IMR-90 (cell line): Measurements from ENCODE around the gene GRIK5. TPM values are rescaled to one million over a fixed set of nuclear protein-coding genes. Genes with fewer than 3 reads are reported as not detected.

Experiments used
- ATAC-seq: fragments of 200-7000 bp; cut with Tn5 transposase; 2 replicates; pipeline ENCODE4 v1.9.1; 2020; ENCODE audit warnings: low read depth, mild to moderate bottlenecking, moderate library complexity
- BruUV-seq: library from RNA; stranded (reverse); fragments of 400-500 nt; replicated peaks from 2 replicates; lab custom pipeline; 2021; lab: Mats Ljungman, UMichigan
- CTCF ChIA-PET: fragments of 300-600 bp; formaldehyde crosslinking; extraction: SDS; loops from one replicate; lab custom pipeline; 2021; ENCODE audit warnings: antibody characterized with exemption; lab: Yijun Ruan, JAX
- POLR2A ChIA-PET: fragments of 300-600 bp; sonication (Branson Sonifier 250); formaldehyde crosslinking; loops from one replicate; lab custom pipeline; 2022; ENCODE audit warnings: antibody characterized with exemption; ENCODE audit not compliant: unreplicated experiment; lab: Charles Lee
- DNase-seq: peaks from one replicate; pipeline ENCODE4 v3.0.0; 2013
- H2AFZ ChIP-seq: replicated peaks from 2 replicates; pipeline ENCODE3; 2013; ENCODE audit warnings: low read length, mild to moderate bottlenecking; ENCODE audit not compliant: poor library complexity
- H2AK5ac ChIP-seq: 2 replicates; pipeline ENCODE4 v1.6.1; 2013; ENCODE audit warnings: low read depth, low read length, inconsistent platforms
- H2AK9ac ChIP-seq: replicated peaks from 2 replicates; pipeline ENCODE3; 2013; ENCODE audit warnings: mild to moderate bottlenecking, low read depth, low read length, moderate library complexity; ENCODE audit not compliant: poor library complexity
- H2BK120ac ChIP-seq: 2 replicates; pipeline ENCODE4 v1.6.1; 2013; ENCODE audit warnings: low read depth, low read length, inconsistent platforms
- H2BK15ac ChIP-seq: 3 replicates; pipeline ENCODE4 v1.6.1; 2013; ENCODE audit warnings: low read depth, low read length, inconsistent platforms
- H2BK20ac ChIP-seq: 2 replicates; pipeline ENCODE4 v1.6.1; 2013; ENCODE audit warnings: low read depth, mild to moderate bottlenecking, inconsistent platforms, low read length, moderate library complexity
- H2BK5ac ChIP-seq: 2 replicates; pipeline ENCODE4 v1.6.1; 2013; ENCODE audit warnings: mild to moderate bottlenecking, low read depth, low read length, inconsistent platforms; ENCODE audit not compliant: poor library complexity, severe bottlenecking
- H3K14ac ChIP-seq: replicated peaks from 2 replicates; pipeline ENCODE4 v1.6.1; 2013; ENCODE audit warnings: low read depth, low read length, inconsistent platforms
- H3K18ac ChIP-seq: 2 replicates; pipeline ENCODE4 v1.6.1; 2013; ENCODE audit warnings: low read depth, low read length, control low read depth
- H3K23ac ChIP-seq: 2 replicates; pipeline ENCODE4 v1.6.1; 2013; ENCODE audit warnings: low read depth, low read length, inconsistent platforms
- H3K27ac ChIP-seq: 2 replicates; pipeline ENCODE4 v1.5.1; 2013; ENCODE audit warnings: mild to moderate bottlenecking, control low read depth, low read length; ENCODE audit not compliant: insufficient read depth
- H3K27me3 ChIP-seq: 2 replicates; pipeline ENCODE4 v1.6.1; 2013; ENCODE audit warnings: low read length; ENCODE audit not compliant: control insufficient read depth, insufficient read depth
- H3K36me3 ChIP-seq: 2 replicates; pipeline ENCODE4 v1.6.1; 2013; ENCODE audit warnings: low read length, mixed read lengths; ENCODE audit not compliant: control insufficient read depth, insufficient read depth
- H3K4ac ChIP-seq: 2 replicates; pipeline ENCODE4 v1.6.1; 2013; ENCODE audit warnings: low read depth, low read length, inconsistent platforms
- H3K4me1 ChIP-seq: 2 replicates; pipeline ENCODE4 v1.6.1; 2013; ENCODE audit warnings: low read length, mixed read lengths; ENCODE audit not compliant: control insufficient read depth, insufficient read depth
- H3K4me2 ChIP-seq: 2 replicates; pipeline ENCODE4 v1.6.1; 2013; ENCODE audit warnings: low read depth, mild to moderate bottlenecking, control low read depth, low read length, moderate library complexity
- H3K4me3 ChIP-seq: 2 replicates; pipeline ENCODE4 v1.5.1; 2013; ENCODE audit warnings: low read depth, mild to moderate bottlenecking, control low read depth, low read length, moderate library complexity; ENCODE audit not compliant: insufficient read depth
- H3K56ac ChIP-seq: 2 replicates; pipeline ENCODE4 v1.6.1; 2013; ENCODE audit warnings: low read length, inconsistent platforms; ENCODE audit not compliant: insufficient read depth; ENCODE audit errors: extremely low read depth
- H3K79me1 ChIP-seq, 2 experiments: 2 replicates each; pipeline ENCODE4 v1.6.1; 2013; ENCODE audit warnings: low read length in 2 of 2, inconsistent platforms in 1 of 2, low read depth in 1 of 2
- H3K9ac ChIP-seq: 2 replicates; pipeline ENCODE4 v1.6.1; 2013; ENCODE audit warnings: low read depth, low read length, control low read depth
- H3K9me1 ChIP-seq: 2 replicates; pipeline ENCODE4 v1.6.1; 2013; ENCODE audit warnings: low read length, inconsistent platforms; ENCODE audit not compliant: insufficient read depth
- H3K9me3 ChIP-seq: 2 replicates; pipeline ENCODE4 v1.6.1; 2013; ENCODE audit warnings: low read length; ENCODE audit not compliant: control insufficient read depth, insufficient read depth
- H4K20me1 ChIP-seq: 2 replicates; pipeline ENCODE4 v1.6.1; 2013; ENCODE audit warnings: low read length, inconsistent platforms; ENCODE audit not compliant: insufficient read depth
- H4K5ac ChIP-seq: 2 replicates; pipeline ENCODE4 v1.6.1; 2013; ENCODE audit warnings: mild to moderate bottlenecking, low read depth, low read length, control low read depth
- H4K8ac ChIP-seq, 2 experiments: 2 replicates each; pipeline ENCODE4 v1.6.1; 2013; ENCODE audit warnings: low read depth in 2 of 2, low read length in 2 of 2, control low read depth in 1 of 2, inconsistent platforms in 1 of 2
- H4K91ac ChIP-seq: 2 replicates; pipeline ENCODE4 v1.6.1; 2013; ENCODE audit warnings: low read depth, low read length, inconsistent platforms; ENCODE audit not compliant: insufficient read depth
- CHD1 ChIP-seq: IDR thresholded peaks from 2 replicates; pipeline ENCODE4 v1.6.1; 2012; ENCODE audit warnings: low read depth, low read length, improper control_type of control experiment
- RAD21 ChIP-seq: IDR thresholded peaks from 2 replicates; pipeline ENCODE4 v1.6.1; 2012; ENCODE audit warnings: low read length, improper control_type of control experiment
- SMC3 ChIP-seq: fragments of 150-350 bp; IDR thresholded peaks from 2 replicates; pipeline ENCODE4 v1.6.1; 2016; ENCODE audit warnings: low read depth, mild to moderate bottlenecking, antibody characterized with exemption, low read length, moderate library complexity
- WGBS, 2 experiments: methylation state at CpG; one replicate each; pipeline versions ENCODE4 v1.1.5 to v1.1.7; 2013; ENCODE audit warnings: missing lambda C conversion rate in 2 of 2; ENCODE audit not compliant: insufficient read length in 1 of 2; ENCODE audit errors: extremely low coverage in 2 of 2; 5-methylcytosine and 5-hydroxymethylcytosine counted together
- dilution Hi-C: fragments of 300-500 bp; cut with HindIII; formaldehyde crosslinking; loops from one replicate; pipeline ENCODE4 v1.14.3; 2018; ENCODE audit warnings: low sequenced_read_pairs; ENCODE audit not compliant: unreplicated experiment
- in situ Hi-C: fragments of 300-500 bp; cut with MboI; formaldehyde crosslinking; loops from 3 replicates; pipeline ENCODE4 v1.14.3; 2019; ENCODE audit warnings: low sequenced_read_pairs, inconsistent platforms, mixed read lengths
- intact Hi-C: fragments of 100-400 bp; cut with micrococcal nuclease; formaldehyde crosslinking; loops from 2 replicates; pipeline ENCODE4 v1.10.0; 2022
- polyA plus RNA-seq, 3 experiments: library from polyadenylated mRNA; depleted of rRNA; stranded (reverse); fragments of >200 nt; gene quantifications; 2 replicates each; pipeline ENCODE4 v1.2.3, GENCODE V29; 2012; ENCODE audit warnings: low replicate concordance in 1 of 3
- total RNA-seq: library from RNA; depleted of rRNA; stranded (reverse); fragments of >200 nt; gene quantifications from 2 replicates; pipeline ENCODE4 v1.2.3, GENCODE V29; 2012
- TF ChIP-seq, protein P1 (sequence below): conservative IDR thresholded peaks from 2 replicates; pipeline ENCODE4 v1.5.1; 2012; ENCODE audit warnings: mild to moderate bottlenecking, low read depth, low read length, improper control_type of control experiment

The GRIK5 gene
- total and polyA plus RNA-seq, 2 of the 4 experiments (the other 2 are of a cell fraction) = 0.10 TPM; not detected in 1

- no peak overlapping the region for H2AK9ac ChIP-seq
- no peak overlapping the region for H2BK120ac ChIP-seq
- no peak overlapping the region for H3K4ac ChIP-seq
- peak; percentile 82 for ATAC-seq
- intact Hi-C loops = no loop called here
- ChIA-PET POLR2A (no interaction called here), CTCF (interaction anchor here (1.0 to 1.1 kb wide), 4 partner anchors 18 to 46 kb away, joined by 3 to 4 read pairs (median 3); no protein-coding TSS in a partner anchor)
- BruUV-seq = no TSS peak
- no peak overlapping the region for H2AK5ac ChIP-seq
- no peak overlapping the region for H3K27ac ChIP-seq
- H2BK5ac ChIP-seq = no peak overlapping the region
- H3K4me2 ChIP-seq = no peak overlapping the region
- in situ Hi-C loops = no loop called here
- dilution Hi-C loops = no loop called here
- H4K8ac ChIP-seq = no peak overlapping the region
- H2BK20ac ChIP-seq = no peak overlapping the region
- no CpG with 5 or more reads among the region's 2 CpGs for whole genome bisulfite sequencing, 2 experiments
- TF ChIP-seq CHD1 (no peak), RAD21 (peak; percentile 71), SMC3 (peak; percentile 54)
- TF ChIP-seq, protein P1, sequence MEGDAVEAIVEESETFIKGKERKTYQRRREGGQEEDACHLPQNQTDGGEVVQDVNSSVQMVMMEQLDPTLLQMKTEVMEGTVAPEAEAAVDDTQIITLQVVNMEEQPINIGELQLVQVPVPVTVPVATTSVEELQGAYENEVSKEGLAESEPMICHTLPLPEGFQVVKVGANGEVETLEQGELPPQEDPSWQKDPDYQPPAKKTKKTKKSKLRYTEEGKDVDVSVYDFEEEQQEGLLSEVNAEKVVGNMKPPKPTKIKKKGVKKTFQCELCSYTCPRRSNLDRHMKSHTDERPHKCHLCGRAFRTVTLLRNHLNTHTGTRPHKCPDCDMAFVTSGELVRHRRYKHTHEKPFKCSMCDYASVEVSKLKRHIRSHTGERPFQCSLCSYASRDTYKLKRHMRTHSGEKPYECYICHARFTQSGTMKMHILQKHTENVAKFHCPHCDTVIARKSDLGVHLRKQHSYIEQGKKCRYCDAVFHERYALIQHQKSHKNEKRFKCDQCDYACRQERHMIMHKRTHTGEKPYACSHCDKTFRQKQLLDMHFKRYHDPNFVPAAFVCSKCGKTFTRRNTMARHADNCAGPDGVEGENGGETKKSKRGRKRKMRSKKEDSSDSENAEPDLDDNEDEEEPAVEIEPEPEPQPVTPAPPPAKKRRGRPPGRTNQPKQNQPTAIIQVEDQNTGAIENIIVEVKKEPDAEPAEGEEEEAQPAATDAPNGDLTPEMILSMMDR = peak; percentile 62
- no peak overlapping the region for H3K23ac ChIP-seq
- H2AFZ ChIP-seq = no peak overlapping the region
- H4K5ac ChIP-seq = no peak overlapping the region
- peaks cover 58% of the 10 kb centered on the region for H4K20me1 ChIP-seq
- H3K79me1 ChIP-seq = peaks cover 17 to 64% of the 10 kb centered on the region in 2 experiments
- H3K4me3 ChIP-seq = no peak overlapping the region
- no peak overlapping the region for H3K14ac ChIP-seq
- H3K56ac ChIP-seq = no peak overlapping the region
- H3K9me1 ChIP-seq = peaks cover 25% of the 10 kb centered on the region
- H2BK15ac ChIP-seq = no peak overlapping the region
- DNase-seq = peak; percentile 65
- H3K4me1 ChIP-seq = peaks cover 6% of the 10 kb centered on the region
- H3K9me3 ChIP-seq = no peaks in the 10 kb centered on the region
- no peaks in the 10 kb centered on the region for H3K27me3 ChIP-seq
- H4K91ac ChIP-seq = no peak overlapping the region
- H3K18ac ChIP-seq = no peak overlapping the region
- peaks cover 40% of the 10 kb centered on the region for H3K36me3 ChIP-seq
- no peak overlapping the region; the same call in 1 of the 2 replicates for H3K9ac ChIP-seq
Measured at GRCh38 chr19:42081584-42082203, 11.7 kb upstream of the GRIK5 start.
